Dendritic cell treated with granulocyte-macrophage colony-stimulating factor and Interleukin-4, amounts not matched to agents 40 ng/mL and 50 ng/mL, for 4 days (primary cell): ENCODE data around the gene RBM26.

Experiments
- H3K27ac Mint-ChIP-seq: one replicate; pipeline ENCODE4 v1.8.0; 2022; ENCODE audit warnings: mild to moderate bottlenecking, mixed read lengths
- H3K27me3 Mint-ChIP-seq: one replicate; pipeline ENCODE4 v1.8.0; 2022; ENCODE audit warnings: mild to moderate bottlenecking, mixed read lengths
- H3K36me3 Mint-ChIP-seq: one replicate; pipeline ENCODE4 v1.8.0; 2022; ENCODE audit warnings: low read depth, mixed read lengths
- H3K4me1 Mint-ChIP-seq: one replicate; pipeline ENCODE4 v1.8.0; 2022; ENCODE audit warnings: low read depth, mixed read lengths
- H3K4me3 Mint-ChIP-seq: one replicate; pipeline ENCODE4 v1.8.0; 2022; ENCODE audit warnings: mild to moderate bottlenecking, moderate library complexity, mixed read lengths
- H3K9me3 Mint-ChIP-seq: one replicate; pipeline ENCODE4 v1.8.0; 2022; ENCODE audit warnings: mixed read lengths
- intact Hi-C: fragments of 100-400 bp; cut with micrococcal nuclease; formaldehyde crosslinking; loops from one replicate; pipeline ENCODE4 v1.15.0; 2022

Gene RBM26

GRCh38 chr13:79404985-79405384 lies 1.1 kb downstream of the RBM26 start:
- intact Hi-C loops: loop anchor here (10.0 kb wide), 1 partner anchor 210 kb away; no protein-coding TSS in a partner anchor
- no peaks in the 10 kb centered on the region for H3K27me3 Mint-ChIP-seq
- no peak overlapping the region for H3K27ac Mint-ChIP-seq
- H3K9me3 Mint-ChIP-seq: no peaks in the 10 kb centered on the region
- H3K4me1 Mint-ChIP-seq: peaks cover 23% of the 10 kb centered on the region
- no peak overlapping the region for H3K4me3 Mint-ChIP-seq
- H3K36me3 Mint-ChIP-seq: peaks cover 29% of the 10 kb centered on the region

- no peak overlapping the region for H3K4me3 Mint-ChIP-seq
- H3K9me3 Mint-ChIP-seq: no peaks in the 10 kb centered on the region
- H3K27me3 Mint-ChIP-seq: no peaks in the 10 kb centered on the region
- no peak overlapping the region for H3K27ac Mint-ChIP-seq
- H3K36me3 Mint-ChIP-seq: peaks cover 33% of the 10 kb centered on the region
- intact Hi-C loops: loop anchor here (10.0 kb wide), 1 partner anchor 210 kb away; no protein-coding TSS in a partner anchor
- H3K4me1 Mint-ChIP-seq: peaks cover 29% of the 10 kb centered on the region
Measured at GRCh38 chr13:79404361-79404760, 1.7 kb downstream of the RBM26 start.

DNA sequence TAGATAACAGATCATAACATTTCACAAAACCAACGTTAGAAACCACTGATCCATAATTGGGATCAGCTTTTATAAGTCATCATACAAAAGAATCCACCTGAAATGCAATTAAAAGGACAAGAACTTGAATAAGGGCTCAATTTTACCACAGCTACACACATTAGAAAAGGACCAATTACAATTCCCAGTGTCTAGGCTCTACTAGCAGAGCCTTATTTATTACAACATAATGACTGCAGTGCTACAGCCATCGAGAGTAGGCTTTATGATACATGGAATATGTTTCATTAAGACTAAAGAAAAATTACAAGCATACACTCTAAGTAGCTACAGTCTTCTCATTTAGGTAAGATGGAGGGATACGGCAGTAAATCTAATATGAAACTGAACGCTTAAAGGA lies 2.9 kb downstream of the RBM26 start:
- intact Hi-C loops: loop anchor here (10.0 kb wide), 1 partner anchor 208 kb away; no protein-coding TSS in a partner anchor
- Mint-ChIP-seq H3K4me3 (no peak overlapping the region), H3K36me3 (peaks cover 42% of the 10 kb centered on the region), H3K4me1 (peaks cover 40% of the 10 kb centered on the region), H3K27ac (no peak overlapping the region), H3K27me3 (no peaks in the 10 kb centered on the region), H3K9me3 (no peaks in the 10 kb centered on the region)

- no peaks in the 10 kb centered on the region for H3K9me3 Mint-ChIP-seq
- H3K4me3 Mint-ChIP-seq: peak overlapping the region; percentile 4
- H3K27ac Mint-ChIP-seq: peak overlapping the region; percentile 17
- no peaks in the 10 kb centered on the region for H3K27me3 Mint-ChIP-seq
- H3K4me1 Mint-ChIP-seq: peaks cover 37% of the 10 kb centered on the region
- intact Hi-C loops: loop anchor here (10.0 kb wide), 1 partner anchor 208 kb away; no protein-coding TSS in a partner anchor
- peaks cover 42% of the 10 kb centered on the region for H3K36me3 Mint-ChIP-seq
Measured at GRCh38 chr13:79402679-79403078, 3.4 kb downstream of the RBM26 start.

DNA sequence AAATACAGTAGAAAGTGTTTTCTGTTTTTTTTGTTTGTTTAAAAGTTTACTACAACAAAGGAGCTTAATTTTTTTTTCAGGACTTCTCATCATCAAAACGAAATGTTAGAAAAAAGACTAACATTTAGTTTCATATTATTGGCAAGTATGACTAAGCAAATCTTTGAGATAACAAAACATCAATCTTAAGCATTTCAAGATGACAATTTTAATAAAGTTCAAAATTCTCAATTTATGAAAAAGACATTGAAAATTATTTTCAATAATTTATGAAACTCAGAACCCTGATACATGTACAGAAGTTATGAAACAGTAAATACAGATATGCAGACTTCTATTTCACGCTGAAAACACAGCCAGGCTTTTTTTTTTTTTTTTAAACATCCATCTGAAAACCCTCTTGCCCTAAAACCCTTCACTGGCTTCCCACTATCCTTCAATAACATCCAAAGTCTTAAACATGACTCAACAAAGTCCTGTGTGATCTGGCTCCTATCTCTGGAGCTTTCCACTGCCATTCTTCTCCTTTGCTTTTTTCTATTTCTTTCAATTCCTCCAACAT lies 3.9 kb downstream of the RBM26 start:
- peak overlapping the region; percentile 17 for H3K27ac Mint-ChIP-seq
- intact Hi-C loops: loop anchor here (10.0 kb wide), 1 partner anchor 207 kb away; no protein-coding TSS in a partner anchor
- peaks cover 45% of the 10 kb centered on the region for H3K36me3 Mint-ChIP-seq
- H3K27me3 Mint-ChIP-seq: no peaks in the 10 kb centered on the region
- H3K4me1 Mint-ChIP-seq: peaks cover 33% of the 10 kb centered on the region
- H3K9me3 Mint-ChIP-seq: no peaks in the 10 kb centered on the region
- H3K4me3 Mint-ChIP-seq: peak overlapping the region; percentile 4

- no peaks in the 10 kb centered on the region for H3K27me3 Mint-ChIP-seq
- no peaks in the 10 kb centered on the region for H3K9me3 Mint-ChIP-seq
- no peak overlapping the region for H3K4me3 Mint-ChIP-seq
- H3K36me3 Mint-ChIP-seq: peaks cover 52% of the 10 kb centered on the region
- intact Hi-C loops: loop anchor here (10.0 kb wide), 1 partner anchor 207 kb away; no protein-coding TSS in a partner anchor
- H3K27ac Mint-ChIP-seq: no peak overlapping the region
- peaks cover 33% of the 10 kb centered on the region for H3K4me1 Mint-ChIP-seq
Measured at GRCh38 chr13:79401259-79402070, 4.6 kb downstream of the RBM26 start.

GRCh38 chr13:79398915-79399314 lies 7.1 kb downstream of the RBM26 start:
- no peak overlapping the region for H3K4me3 Mint-ChIP-seq
- H3K27ac Mint-ChIP-seq: peak overlapping the region; percentile 49
- intact Hi-C loops: no loop called here
- H3K9me3 Mint-ChIP-seq: peaks cover 11% of the 10 kb centered on the region
- no peaks in the 10 kb centered on the region for H3K27me3 Mint-ChIP-seq
- H3K36me3 Mint-ChIP-seq: peaks cover 60% of the 10 kb centered on the region
- peaks cover 47% of the 10 kb centered on the region for H3K4me1 Mint-ChIP-seq

DNA sequence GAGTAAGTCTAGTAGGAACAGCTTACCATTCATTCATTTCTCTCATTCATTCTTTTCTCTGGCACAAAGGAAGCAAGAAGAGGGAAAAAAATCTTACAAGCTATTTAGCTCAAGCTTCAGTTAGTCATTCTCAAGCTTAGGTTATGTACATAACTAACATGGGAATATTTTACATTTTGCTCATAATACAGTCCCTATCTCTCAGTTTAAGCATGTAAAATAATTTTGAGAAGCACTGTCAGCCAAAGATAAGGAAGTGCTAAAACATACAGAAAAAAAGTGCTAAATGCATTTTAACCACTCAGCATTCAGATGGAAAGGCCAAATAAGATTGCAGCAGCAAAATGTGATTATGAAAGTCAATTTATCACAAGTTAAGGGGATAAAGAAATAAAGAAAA lies 7.9 kb downstream of the RBM26 start:
- Mint-ChIP-seq H3K4me3 (no peak overlapping the region), H3K27ac (no peak overlapping the region), H3K27me3 (no peaks in the 10 kb centered on the region), H3K9me3 (peaks cover 11% of the 10 kb centered on the region), H3K36me3 (peaks cover 60% of the 10 kb centered on the region), H3K4me1 (peaks cover 55% of the 10 kb centered on the region)
- intact Hi-C loops: no loop called here

DNA sequence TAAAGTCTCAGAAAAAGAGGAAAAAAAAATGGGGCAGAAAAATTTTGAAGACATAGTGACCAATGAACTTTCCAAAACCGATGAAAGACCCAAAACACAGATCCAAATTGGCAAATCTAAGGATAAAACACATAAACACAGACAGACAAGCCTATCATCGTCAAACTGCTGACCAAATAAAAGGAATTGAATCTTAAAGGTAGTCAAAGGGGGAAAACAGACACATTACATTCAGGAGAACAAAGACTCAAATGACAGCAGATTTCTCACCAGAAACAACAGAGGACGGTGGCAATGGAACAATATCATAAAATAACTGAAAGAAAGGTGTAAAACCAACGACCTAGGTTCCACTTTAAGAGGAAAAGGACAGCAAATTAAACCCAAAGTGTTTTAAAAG lies 10.2 kb downstream of the RBM26 start:
- Mint-ChIP-seq H3K36me3 (peaks cover 48% of the 10 kb centered on the region), H3K4me1 (peaks cover 63% of the 10 kb centered on the region), H3K9me3 (peaks cover 11% of the 10 kb centered on the region), H3K4me3 (no peak overlapping the region), H3K27me3 (no peaks in the 10 kb centered on the region), H3K27ac (no peak overlapping the region)
- intact Hi-C loops: no loop called here

DNA sequence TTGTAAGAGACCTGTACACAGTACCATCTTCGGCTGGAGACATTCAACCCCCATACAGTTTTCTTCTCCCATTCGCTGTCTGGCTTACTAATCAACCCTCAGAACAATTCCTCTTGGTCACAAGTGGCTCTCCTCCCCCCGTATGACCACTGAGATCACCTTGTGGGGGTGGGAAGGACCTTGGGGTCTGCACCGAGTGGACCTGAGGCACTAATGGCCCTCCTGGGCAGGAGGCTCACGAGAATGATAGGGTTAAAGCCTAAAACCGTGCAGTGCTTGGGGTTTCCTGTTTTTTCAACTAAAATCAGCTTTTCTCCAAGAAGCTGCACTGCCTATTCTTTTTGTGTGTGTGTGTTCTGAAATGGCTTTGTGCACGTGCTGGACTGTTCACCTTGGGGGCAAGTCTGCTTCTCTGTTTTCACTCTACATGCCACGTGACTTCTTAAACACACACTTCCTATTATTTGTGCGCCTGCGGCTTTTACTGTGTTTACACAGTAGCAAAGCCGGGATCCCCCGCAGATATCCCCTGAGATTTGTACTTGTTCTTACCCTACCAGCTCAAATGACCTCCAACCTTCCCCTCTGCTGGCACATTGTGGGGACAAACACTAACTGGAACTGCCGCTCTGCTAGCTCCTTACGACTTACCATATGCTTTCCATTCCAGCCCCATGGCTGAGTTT lies 12.3 kb downstream of the RBM26 start:
- Mint-ChIP-seq H3K4me3 (no peak overlapping the region), H3K27ac (peak overlapping the region; percentile 39), H3K4me1 (peaks cover 48% of the 10 kb centered on the region), H3K36me3 (peaks cover 30% of the 10 kb centered on the region), H3K9me3 (peaks cover 11% of the 10 kb centered on the region), H3K27me3 (no peaks in the 10 kb centered on the region)
- intact Hi-C loops: no loop called here

DNA sequence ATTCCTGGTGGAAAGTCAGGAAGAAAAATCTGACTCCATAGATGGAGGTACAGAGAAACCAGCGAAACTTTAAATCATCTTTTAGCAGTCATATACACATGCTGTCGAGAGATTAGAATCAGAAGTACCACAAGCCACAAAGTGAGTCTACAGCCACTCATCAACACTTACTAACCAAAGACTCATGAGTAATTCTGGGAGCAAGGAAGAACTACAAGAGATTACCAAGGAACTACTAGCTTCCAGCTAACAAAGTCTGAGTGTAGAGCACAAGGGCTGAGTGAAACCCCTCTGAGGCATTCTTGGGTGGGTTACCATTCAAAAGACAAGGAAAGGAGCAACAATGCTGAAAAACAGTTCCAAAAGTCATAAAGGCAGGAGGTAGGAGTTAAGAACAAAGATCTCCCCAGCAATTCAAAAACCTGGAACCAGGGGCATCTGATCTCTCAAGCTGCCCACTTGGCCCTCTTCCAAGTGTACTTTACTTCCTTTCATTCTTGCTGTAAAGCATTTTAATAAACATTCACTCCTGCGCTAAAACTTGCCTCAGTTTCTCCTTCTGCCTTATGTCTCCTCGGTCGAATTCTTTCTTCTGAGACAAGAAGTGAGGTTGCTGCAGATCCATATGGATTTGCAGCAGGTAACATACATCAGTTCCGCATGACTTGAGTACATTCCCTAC lies 13.0 kb downstream of the RBM26 start:
- Mint-ChIP-seq H3K27ac (peak overlapping the region; percentile 39), H3K27me3 (no peaks in the 10 kb centered on the region), H3K9me3 (peaks cover 11% of the 10 kb centered on the region), H3K36me3 (peaks cover 28% of the 10 kb centered on the region), H3K4me3 (no peak overlapping the region), H3K4me1 (peaks cover 47% of the 10 kb centered on the region)
- intact Hi-C loops: no loop called here

GRCh38 chr13:79389026-79389425 lies 17.0 kb downstream of the RBM26 start:
- H3K27ac Mint-ChIP-seq: peak overlapping the region; percentile 86
- intact Hi-C loops: loop anchor here (10.0 kb wide), 1 partner anchor 734 kb away; the partner anchor contains the start of gene OBI1
- H3K9me3 Mint-ChIP-seq: no peaks in the 10 kb centered on the region
- H3K4me1 Mint-ChIP-seq: peaks cover 47% of the 10 kb centered on the region
- H3K27me3 Mint-ChIP-seq: no peaks in the 10 kb centered on the region
- no peaks in the 10 kb centered on the region for H3K36me3 Mint-ChIP-seq
- peak overlapping the region; percentile 14 for H3K4me3 Mint-ChIP-seq

GRCh38 chr13:79387853-79388252 lies 18.2 kb downstream of the RBM26 start:
- H3K4me3 Mint-ChIP-seq: no peak overlapping the region
- intact Hi-C loops: loop anchor here (10.0 kb wide), 1 partner anchor 733 kb away; the partner anchor contains the start of gene OBI1

More at GRCh38 chr13:79387853-79388252, 18.2 kb downstream of the RBM26 start:
- Mint-ChIP-seq H3K27ac (peak overlapping the region; percentile 86), H3K27me3 (no peaks in the 10 kb centered on the region), H3K9me3 (no peaks in the 10 kb centered on the region), H3K36me3 (peaks cover 7% of the 10 kb centered on the region), H3K4me1 (peaks cover 42% of the 10 kb centered on the region)
